ENCODE measurements around the gene GPHN.

GPHN gene

DNA sequence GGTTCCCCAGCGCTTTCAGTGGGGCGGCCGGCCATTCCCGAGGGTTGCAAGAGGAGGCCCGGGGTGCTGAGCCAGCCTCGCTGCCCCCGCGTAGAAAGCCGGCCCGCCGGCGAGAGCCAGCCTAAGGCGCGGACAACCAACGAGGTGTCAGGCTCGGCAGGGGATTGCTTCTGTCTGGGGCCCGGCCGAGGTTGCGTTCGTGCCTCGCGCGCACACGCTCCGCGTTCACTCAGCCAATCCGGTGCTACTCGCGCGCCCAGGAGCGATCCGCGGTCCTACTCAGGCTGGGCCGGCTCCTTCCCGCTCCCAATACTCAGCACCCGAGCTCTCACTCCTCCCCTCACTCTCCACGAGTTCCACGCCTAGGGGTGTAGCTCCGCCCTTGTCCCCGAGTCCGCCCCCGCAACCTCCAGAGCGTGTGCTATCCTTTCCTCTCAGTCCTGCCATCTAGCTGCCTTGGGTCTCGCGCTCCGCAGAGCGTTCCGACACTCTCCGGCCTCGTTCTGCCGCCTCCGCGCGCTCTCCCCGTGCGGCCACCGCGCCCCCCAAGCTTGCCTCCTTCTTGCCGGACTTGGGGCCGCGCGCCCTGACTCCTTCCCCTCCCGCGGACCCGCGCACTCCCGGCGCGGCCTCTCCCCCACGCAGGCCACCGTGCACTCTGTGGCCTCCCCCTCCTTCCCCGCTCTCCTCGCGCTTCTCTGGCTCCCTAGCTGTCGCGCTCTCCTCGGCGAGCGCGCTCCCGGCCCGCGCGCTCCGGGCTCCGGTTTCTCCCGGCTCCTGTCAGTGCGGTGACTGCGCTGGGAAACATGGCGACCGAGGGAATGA, at the start of gene GPHN:
GPHN (plus strand) TSS at position 426 of the 825 bp plus-strand sequence.
- DNase-seq (ENCODE audit: low read depth in 2 of 2), result peak; percentile 86 to 89

DNA sequence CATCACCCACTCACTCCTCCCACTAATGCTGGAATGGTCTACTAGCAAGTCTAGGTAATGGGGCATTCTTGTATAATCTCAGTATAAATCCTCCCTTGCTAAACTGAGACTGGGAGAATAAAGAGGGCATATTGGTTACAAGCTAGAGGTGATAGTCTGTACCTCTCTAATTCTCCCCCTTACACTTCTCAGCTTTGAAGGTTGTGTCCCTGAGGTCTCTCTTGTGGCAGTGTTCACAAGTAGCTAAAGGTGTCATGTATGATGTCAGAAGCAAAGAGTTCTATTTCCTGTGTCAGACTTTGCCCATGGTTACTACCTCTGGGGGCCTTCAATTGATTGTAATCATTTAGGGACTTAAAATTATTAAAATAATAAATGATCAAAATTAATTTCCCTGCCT, 48.3 kb upstream of the GPHN start:
- no peak for DNase-seq (ENCODE audit: low read depth in 2 of 2)

- DNase-seq (ENCODE audit: low read depth in 2 of 2), result no peak
These were observed 43.7 kb upstream of the GPHN start for GRCh38 chr14:66464261-66464660.

DNA sequence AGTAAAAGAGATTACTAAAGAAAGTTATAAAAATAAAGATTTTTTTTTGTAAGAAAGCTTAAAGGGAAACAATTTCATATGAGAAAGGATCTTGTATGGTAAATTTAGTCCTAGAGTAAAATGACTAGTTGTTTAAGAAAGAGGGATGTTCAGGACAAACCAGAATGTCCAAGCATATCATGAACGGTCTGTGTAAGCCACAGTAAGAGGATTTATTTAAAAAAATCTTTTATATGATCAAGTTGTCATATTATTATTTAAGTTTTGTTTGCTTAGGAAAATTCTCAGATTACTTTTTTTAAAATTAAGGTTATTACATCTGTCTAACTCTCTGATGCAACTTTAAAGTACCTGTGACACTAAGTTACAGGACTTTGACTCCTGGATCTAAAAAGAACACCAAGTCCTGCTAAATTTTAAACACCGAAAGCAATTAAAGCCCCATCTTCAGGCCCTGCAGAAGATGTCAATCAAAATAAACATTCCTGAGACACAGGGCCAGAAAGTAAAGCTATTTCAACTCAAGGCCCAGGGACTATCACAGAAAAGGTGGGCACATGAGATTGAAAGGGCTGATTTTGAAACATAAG, 39.1 kb upstream of the GPHN start:
- no peak for DNase-seq (ENCODE audit: low read depth in 2 of 2)

DNA sequence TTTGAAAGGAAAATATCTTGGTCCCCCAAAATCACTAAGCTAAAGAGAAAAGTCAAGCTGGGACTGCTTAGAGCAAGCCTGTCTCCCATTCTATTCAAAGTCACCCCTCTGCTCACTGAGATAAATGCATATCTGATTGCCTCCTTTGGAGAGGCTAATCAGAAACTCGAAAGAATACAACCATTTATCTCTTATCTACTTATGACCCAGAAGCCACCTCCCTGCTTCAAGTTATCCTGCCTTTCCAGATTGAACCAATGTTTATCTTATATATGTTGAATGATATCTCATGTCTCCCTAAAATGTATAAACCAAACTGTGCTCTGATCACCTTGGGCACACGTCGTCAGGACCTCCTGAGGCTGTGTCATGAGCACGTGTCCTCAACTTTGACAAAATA, 36.4 kb upstream of the GPHN start:
- no peak for DNase-seq (ENCODE audit: low read depth in 2 of 2)

DNA sequence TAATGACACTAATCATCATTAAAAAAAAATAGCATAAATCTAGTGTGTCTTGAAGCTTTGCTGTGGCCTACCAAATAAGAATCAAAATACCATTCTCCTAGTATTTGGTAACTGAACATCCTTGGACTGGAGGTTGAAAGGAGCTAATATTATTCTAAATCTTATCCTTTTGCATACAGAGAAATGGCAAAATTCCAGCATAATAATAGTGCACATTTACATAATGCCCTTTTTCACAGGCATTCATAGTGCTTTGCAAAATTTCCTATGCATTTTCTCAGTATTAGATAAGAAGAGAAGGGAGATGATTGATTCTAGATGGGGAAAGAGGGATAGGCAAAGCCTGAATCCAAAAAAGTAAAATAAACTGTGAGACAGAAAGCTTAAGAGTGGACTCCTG, 35.7 kb upstream of the GPHN start:
- DNase-seq (ENCODE audit: low read depth in 2 of 2), result no peak

GRCh38 chr14:66473223-66473622, 34.7 kb upstream of the GPHN start:
- DNase-seq (ENCODE audit: low read depth in 2 of 2), result no peak

- no peak for DNase-seq (ENCODE audit: low read depth in 2 of 2)
These were observed 31.0 kb upstream of the GPHN start for GRCh38 chr14:66476964-66477363.

DNA sequence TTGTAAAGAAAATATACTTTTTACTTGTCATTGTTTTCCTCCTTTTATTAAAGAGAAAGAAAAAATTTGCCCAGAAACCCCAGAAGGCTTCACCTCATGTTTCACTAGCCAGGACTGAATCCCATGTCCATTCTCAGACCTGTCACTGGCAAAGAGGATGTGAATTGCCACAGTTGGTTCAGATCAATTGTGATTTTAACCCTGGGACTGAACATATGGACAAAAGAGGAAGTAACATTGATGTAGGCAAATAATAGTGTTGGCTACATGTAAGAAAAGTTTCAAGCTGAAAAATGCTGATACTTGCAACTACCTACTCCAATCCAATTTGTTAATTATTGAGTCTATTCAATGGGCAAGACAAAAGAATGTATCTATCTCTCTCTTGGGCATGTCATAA, 30.4 kb upstream of the GPHN start:
- DNase-seq (ENCODE audit: low read depth in 2 of 2), result no peak

DNA sequence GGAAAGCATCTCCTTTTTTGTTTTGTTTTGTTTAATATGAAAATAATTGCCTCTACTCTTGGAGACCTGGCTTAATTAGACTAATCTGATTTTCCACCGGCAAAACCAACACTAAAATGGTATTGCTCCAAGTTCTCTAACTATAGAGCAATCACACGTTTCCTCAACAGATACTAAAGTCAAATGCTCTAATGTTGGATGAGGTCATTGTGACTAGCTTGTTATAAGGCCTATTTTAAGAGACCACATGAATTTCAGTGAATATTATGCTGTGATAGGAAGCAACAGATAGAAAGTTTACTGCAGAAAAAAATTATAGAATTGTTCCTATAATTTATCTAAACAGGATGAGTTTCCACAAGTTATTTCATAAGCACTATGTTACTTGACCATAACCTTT, 25.1 kb upstream of the GPHN start:
- no peak for DNase-seq (ENCODE audit: low read depth in 2 of 2)

DNA sequence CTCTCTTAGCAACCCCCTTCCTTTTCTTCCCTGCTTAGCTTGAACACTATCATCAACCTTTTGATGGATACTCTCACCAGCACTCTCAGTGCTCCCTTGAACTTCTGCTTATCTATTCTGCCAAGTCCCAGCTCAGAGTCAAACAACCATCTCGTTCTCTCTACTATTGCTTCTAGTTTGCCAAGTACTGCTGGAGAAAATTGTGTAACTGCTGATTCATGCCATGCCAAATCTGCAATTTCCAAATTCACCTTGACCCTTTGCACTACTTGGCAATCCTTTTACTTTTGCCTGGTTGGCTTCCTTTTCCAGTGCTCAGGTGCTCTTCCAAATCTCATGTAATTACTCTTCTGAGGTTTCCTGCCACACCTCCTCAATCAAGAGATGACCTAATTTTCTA, 24.6 kb upstream of the GPHN start:
- DNase-seq (ENCODE audit: low read depth in 2 of 2), result no peak

DNA sequence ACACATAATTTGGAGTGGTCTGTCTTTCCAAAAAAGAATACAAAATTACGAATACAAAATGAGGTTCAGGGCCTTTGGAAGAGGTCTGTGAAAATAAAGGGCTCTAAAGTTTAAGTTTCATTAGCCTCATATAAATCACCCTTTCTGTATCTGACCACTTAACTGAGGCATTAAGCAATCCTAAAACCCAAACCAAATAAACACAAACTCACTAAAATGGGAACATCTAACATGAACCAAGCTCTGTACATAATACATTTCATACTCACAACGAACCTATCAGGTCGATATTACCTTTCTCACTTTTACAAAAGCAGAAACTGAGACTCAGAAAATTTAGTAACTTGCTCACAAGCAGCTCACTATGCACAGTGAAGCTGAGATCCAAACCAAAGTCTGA, 22.9 kb upstream of the GPHN start:
- no peak for DNase-seq (ENCODE audit: low read depth in 2 of 2)

GRCh38 chr14:66485910-66486421, 22.0 kb upstream of the GPHN start, which contains the start of gene CCDC196:
Gene CCDC196, plus strand, starts transcription at chr14:66486371. Its CDS starts 132 bp downstream, at chr14:66486503.
- DNase-seq (ENCODE audit: low read depth in 2 of 2), result no peak

GRCh38 chr14:66487164-66487563, 20.8 kb upstream of the GPHN start:
- no peak for DNase-seq (ENCODE audit: low read depth in 2 of 2)

- DNase-seq (ENCODE audit: low read depth in 2 of 2), result no peak
These were observed 17.5 kb upstream of the GPHN start for GRCh38 chr14:66490143-66491111.

DNA sequence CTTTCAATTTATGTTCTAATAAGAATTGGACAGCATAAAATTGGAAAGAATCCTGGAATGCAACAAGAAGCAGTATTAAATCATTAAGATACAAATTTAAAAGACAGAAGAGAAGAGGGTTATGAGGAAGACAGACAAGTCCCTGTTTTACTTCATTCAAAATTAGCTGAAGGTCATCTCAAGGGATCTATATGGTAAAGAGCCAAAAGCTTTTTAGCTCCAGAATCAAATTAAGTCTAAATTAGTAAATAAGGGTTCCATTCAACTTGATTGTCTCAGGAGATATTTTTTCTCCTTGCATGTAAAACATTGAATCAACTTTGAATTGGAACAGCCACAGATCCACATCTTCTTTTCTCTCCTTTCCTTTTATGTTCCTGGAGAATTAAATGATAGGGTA, 14.2 kb upstream of the GPHN start:
- no peak for DNase-seq (ENCODE audit: low read depth in 2 of 2)

DNA sequence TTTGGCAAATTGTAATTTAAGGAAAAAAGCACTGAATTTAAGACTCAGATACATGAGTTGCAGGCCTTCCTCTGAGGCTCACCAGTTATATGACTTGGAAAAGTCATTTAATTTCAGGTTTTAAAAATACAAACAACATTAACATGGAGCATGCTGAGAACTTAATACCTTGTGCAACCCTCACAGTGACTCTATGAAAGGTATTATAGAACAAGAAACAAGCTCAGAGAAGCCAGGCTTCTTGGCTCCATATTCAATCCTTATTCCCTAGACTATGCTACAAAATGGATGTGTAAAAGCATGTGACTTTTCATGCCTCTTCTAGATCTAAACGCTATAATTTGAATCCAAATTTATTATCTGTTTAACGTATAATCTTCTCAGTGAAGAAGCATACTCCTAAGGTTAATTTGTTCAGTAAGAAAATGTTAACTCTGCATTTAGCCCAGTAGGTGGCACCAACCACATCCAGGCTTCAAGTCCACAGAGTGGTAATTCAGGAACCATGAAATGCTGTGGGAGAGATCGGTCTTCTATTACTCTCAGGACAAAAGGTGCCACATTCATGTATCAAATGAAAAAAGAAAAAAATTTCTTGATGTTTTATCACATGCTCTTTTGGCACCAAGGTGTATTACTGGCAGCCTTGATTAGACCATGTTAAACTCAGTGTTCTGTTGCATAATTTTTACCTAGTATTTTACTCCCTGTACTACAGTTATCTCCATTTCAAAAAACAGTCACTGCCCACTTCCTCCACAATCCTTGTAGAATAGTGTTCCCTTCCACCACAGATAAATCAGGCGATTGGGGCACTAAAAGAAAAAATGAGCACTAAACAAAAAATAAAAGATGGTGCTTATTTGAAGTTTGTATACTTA, 12.5 kb upstream of the GPHN start:
- DNase-seq (ENCODE audit: low read depth in 2 of 2), result peak; percentile 3 to 14

GRCh38 chr14:66496188-66496807, 11.6 kb upstream of the GPHN start:
- no peak for DNase-seq (ENCODE audit: low read depth in 2 of 2)

- no peak for DNase-seq (ENCODE audit: low read depth in 2 of 2)
These were observed 11.0 kb upstream of the GPHN start for GRCh38 chr14:66496911-66497310.

DNA sequence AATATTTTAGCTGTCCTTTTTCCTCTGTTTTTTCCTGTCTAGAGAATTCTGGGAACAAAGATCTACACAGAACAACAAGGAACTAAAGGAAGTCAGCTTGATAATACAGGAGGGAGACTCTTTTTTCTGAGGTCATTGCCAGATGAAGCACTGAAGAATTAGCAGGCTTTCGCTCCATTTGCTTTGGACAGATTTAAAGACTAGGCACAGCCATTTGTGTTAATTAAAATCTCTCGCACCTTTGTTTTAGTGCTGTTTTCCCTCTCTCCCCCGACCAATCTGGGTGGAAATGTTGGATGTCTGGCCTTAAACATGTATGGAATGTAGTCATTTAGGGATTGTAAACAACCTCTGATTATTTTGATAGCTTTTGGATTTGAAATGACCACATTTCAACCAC, 9.6 kb upstream of the GPHN start:
- DNase-seq (ENCODE audit: low read depth in 2 of 2), result no peak

GRCh38 chr14:66501592-66501991, 6.4 kb upstream of the GPHN start:
- no peak for DNase-seq (ENCODE audit: low read depth in 2 of 2)
